Measurements from ENCODE around the gene ZNF425. TPM values are rescaled to one million over a fixed set of nuclear protein-coding genes. Genes with fewer than 3 reads are reported as not detected.
A peak's percentile ranks its signal among the peaks of the same experiment; 100 is the strongest.

Gene ZNF425
- total and polyA plus RNA-seq, 9 of the 15 experiments (the other 6 are each of a cell fraction or from before 2014, with no cell fraction given), result 0.03 to 0.89 (median 0.54) TPM

GRCh38 chr7:149090397-149091195 is 35.5 kb downstream of the ZNF425 start, which contains the start of gene ZNF786 (continued):
- TF ChIP-seq UBTF (IDR thresholded peaks at IDR 0.05; ENCODE audit: borderline replicate concordance in 1 of 2, low read depth in 2 of 2, low read length in 2 of 2) (peak; percentile 79 to 85), ZBTB11 (CRISPR knock-in tag; IDR thresholded peaks at IDR 0.05) (peak in 1 of 3 experiments; percentile 67; a peak in 2 of 6 replicates), ZBTB40 (IDR thresholded peaks at IDR 0.05) (peak; percentile 65), ZBTB40 (CRISPR knock-in tag; IDR thresholded peaks at IDR 0.05) (no peak)

Measured in K562 (cell line).